IPS DF 4.7 (cell line): ENCODE data around the gene C19orf53.
"Not testable (repeated sequence)": the region's sequence is repeated elsewhere in the genome, so short reads cannot be mapped to it uniquely, and the experiment has no call there.

Experiments
- DNase-seq: peaks from one replicate; pipeline ENCODE4 v3.0.0-alpha.2; 2013; ENCODE audit warnings: low spot score; ENCODE audit errors: extremely low read depth

The C19orf53 gene

GRCh38 chr19:13774217-13775191 is at the start of gene C19orf53:
Gene C19orf53, plus strand, starts transcription at chr19:13774456. Its CDS starts 22 bp downstream, at chr19:13774478.
- DNase-seq = peak; percentile 71

GRCh38 chr19:13726323-13726722 is 47.9 kb upstream of the C19orf53 start:
- no peak for DNase-seq

DNA sequence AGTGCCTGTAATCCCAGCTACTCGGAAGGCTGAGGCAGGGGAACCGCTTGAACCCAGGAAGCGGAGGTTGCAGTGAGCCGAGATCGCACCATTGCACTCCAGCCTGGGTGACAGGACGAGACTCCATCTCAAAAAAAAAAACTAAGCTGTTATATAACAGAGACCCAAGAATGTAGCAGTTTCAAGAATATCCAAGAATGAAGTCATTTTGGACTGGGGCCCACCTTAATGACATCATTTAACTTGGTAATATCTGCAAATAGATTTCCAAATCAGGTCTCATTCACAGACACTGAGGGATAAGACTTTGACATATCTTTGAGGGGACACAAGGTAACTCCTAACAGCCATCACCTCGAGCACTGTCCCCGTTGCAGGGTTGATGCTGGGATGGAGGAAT is 46.5 kb upstream of the C19orf53 start:
- DNase-seq = no peak

DNA sequence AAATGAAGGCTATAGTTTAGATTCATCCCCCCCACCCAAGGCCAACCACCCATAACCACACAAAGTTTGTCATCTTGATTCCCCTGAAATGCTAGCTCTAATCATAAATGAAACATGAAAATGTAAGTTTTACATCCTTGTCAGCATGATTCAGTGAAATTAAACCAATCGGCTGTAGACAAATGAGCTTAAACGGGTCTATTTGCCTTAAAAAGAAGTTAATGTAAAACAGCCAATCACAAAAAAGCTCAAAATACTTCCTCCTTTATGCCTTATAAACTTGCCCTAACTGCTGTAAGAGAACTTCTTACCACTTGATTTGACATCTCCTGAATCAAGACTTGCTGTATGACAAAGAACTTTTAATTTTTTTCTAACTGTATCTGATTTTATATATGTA is 44.4 kb upstream of the C19orf53 start:
- DNase-seq = no peak

GRCh38 chr19:13731147-13731964 is 42.9 kb upstream of the C19orf53 start:
- peak; percentile 69 for DNase-seq

- DNase-seq = no peak
These were observed 41.9 kb upstream of the C19orf53 start for GRCh38 chr19:13732337-13732736.

GRCh38 chr19:13734751-13735150 is 39.5 kb upstream of the C19orf53 start:
- DNase-seq = no peak

DNA sequence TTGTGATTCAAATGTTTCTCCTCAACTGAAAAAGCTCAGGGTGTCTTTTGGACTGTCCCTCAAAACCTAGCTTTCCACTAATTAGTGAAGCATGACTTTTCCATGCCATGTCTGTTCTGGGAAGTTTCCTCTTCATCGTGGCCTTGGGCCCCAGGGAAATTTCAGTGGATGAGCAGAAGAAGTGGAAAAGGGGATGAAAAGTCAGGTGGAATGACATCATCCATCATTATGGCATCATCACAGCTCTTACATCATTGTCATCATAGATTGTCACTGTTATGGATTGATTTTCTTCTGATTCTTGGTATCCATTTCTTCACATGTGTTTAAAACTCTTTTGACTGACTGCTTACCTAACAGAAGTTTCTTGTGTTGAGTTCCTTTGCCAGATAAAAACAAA is 36.2 kb upstream of the C19orf53 start:
- no peak for DNase-seq

DNA sequence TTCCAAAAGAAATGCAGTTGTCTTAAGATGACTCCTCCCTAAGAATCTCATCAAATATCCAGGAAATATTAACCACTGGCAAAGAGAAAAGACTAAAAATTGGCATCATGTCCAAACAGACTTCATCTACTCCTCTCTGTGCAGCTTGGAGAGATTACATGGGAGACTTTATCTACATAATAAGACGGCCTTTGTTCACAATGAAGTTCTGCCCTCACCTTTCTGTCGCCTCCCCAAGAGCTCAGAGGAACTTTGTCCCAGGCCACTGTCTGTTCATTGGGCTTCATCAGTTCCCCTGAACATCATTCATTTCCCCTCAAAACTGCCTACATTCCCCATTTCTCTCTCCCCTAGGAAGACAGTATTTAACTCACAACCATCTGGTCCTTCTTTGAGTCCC is 32.4 kb upstream of the C19orf53 start:
- no peak for DNase-seq

DNA sequence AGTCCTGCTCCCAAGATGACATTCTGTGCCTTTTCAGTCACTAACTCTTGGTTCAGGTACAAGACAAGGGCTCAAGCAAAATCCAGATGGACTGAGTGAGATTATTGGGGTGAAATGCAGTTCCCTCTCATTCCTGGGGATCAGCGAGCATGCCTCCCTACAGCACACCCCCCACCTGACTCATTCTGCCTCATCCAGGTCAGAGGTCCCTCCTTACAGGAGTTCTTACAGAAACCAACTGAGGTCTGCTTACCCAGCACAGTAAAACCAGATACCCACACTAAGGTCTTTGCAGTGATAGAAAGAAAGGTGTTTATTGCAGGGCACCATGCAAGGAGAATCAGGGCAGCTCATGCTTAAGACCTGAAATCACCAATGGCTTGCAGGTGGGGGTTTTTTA is 31.5 kb upstream of the C19orf53 start:
- DNase-seq = no peak

DNA sequence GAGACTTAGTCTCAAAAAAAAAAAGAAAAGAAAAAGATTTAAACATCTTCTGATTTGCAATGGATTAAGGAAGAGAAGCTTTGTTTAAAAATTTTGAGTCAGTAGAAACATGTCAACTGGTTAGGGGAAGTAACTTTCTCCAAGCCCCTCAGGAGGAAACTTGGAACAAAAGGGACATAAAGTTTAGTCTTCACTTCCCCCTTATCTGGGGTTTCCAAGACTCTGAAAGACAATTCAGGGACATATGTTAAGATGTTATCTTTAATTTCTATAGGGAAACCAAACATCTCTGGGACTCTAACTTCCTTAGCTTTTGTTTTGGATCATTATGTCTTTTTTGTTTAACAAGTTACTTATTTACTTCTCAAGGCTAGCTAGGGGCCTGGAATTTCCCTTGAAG is 30.1 kb upstream of the C19orf53 start:
- no peak for DNase-seq

GRCh38 chr19:13747098-13747453 is 27.2 kb upstream of the C19orf53 start:
- no peak for DNase-seq

GRCh38 chr19:13748169-13748828 is 26.0 kb upstream of the C19orf53 start:
- no peak for DNase-seq

DNA sequence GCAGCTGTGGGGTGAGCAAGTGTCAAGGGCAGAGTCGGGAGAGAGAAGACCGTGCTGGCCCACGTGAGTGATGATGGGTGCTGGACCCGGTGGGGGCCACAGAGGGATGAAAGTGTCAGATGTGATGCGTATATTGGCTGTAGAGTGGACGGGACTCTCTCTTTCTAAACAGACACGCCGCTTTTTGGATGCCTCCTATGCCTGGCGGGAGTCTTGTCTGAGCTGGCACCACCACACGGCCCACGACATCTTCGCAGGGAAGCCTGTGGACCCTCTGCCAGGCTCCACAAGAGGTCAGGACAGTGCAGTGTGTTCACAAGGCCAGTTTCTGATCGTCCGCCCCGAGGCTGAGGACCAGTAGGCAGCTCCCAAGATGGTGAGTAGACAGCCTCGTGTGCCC is 22.8 kb upstream of the C19orf53 start:
- DNase-seq = no peak

GRCh38 chr19:13753622-13754021 is 20.6 kb upstream of the C19orf53 start:
- DNase-seq = not testable (repeated sequence)

GRCh38 chr19:13756210-13756609 is 18.0 kb upstream of the C19orf53 start:
- DNase-seq = no peak

DNA sequence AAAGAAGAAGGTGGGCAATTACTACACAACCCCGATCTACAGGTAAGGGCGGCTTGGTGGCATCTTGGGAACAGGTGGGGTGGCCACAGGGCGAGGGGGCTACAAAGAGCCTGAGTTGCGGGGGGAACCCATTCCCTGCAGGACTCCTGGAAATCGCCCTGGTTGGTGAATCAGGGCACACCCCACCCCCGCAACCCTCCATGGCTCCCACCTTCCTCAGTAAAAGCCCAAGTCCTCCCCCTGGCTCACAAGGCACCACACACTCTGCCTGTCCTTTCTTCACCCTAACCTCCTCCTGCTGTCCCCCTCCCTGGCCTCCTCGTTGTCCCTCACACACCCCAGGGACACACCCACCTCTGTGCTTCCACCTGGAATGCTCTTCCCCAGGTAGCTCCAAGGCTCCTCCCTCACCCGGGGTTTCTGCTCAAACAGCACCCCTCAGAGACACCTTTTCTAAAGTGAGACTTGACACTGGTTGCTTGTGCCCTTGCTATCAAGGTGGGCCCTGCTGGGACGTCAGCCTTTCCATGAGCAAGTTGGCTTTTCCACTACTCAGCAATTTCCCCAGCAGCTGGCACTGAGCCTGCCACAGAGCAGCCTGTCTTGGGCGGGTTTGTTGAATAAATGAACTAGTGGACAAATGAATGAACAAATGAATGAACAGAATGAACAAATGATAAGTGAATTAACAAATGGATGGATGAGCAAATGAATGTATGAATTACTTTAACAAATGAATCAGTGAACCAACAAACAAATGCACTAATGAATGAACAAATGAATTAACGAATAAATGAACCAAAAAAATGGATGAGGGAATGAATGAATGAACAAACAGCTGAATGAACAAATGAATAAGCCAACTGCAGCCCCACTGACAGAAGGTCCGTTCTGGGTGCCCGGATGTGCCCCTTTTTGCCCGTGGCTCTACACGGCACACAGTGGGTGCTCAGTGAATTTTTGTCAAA is 16.2 kb upstream of the C19orf53 start:
- DNase-seq = no peak

- DNase-seq = no peak
These were observed 15.5 kb upstream of the C19orf53 start for GRCh38 chr19:13758795-13759194.

GRCh38 chr19:13761423-13761822 is 12.8 kb upstream of the C19orf53 start:
- DNase-seq = no peak

DNA sequence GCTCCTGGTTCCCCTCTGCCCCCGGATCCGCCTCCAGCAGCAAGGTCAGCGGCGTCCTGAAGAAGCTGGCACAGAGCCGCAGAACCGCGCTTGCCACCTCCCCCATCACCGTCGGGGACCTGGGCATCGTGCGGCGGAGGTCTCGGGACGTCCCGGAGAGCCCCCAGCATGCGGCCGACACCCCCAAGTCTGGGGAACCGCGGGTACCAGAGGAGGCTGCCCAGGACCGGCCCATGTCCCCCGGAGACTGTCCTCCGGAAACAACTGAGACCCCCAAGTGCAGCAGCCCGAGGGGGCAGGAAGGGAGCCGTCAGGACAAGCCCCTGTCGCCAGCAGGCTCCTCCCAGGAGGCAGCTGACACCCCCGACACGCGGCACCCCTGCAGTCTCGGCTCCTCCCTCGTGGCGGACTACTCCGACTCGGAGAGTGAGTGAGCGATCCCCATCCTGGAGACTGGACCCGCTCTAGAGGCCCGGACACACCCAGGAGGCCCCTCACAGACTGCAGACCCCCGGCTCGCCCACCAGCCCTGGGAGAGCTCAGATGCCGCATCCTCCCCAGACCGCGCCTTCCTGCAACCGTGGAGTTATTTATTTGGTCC is 11.5 kb upstream of the C19orf53 start:
- DNase-seq = no peak
